GM21786 (cell line): ENCODE measurements around the gene PCK1.

ENCODE experiments used
- ATAC-seq: cut with Tn5 transposase; IDR thresholded peaks from one replicate; pipeline ENCODE4 v1.9.1; 2021; ENCODE audit not compliant: unreplicated experiment

Gene PCK1

GRCh38 chr20:57536120-57536708 lies 24.7 kb upstream of the PCK1 start:
- ATAC-seq: no peak

DNA sequence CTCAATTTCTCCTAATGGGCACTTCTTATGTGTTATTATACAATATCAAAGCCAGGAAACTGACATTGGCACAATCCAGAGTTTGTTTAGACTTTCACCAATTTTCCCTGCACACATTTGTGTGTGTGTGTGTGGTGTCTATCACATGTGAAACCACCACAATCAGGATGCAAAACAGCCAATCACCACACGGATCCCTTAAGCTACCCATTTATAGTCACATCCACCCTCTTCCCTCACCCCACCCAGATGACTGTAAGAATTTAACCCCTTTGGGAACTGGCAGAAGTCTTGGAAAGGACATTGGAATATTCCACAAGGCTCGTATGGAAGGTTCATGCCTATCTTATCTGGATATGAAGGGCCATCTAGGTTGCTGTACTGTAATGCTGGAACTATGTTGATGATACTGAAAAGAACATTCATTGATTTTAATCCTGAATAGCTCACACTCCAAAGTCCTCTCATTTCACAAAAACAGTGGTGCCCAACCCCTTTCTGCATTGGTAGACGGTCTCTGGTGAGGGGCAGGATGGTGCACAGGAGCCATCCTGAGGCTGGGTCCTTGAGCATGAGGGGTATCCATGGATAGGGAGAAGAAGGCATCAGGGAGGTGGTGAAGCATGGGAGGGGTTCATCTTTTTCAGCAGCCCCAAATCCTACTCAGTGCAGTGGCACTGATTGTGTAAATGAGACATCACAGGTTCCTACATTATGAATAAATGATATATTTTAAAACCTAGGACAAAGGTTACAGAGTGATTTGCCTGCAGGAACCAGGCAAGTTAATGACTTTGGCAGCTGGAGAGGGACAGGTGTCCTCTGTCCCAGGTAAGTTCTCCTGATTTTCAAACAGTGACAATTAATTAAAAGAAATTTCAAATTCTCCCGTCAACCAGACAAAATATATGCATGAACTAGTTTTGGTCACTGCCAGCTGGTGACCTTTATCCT lies 23.9 kb upstream of the PCK1 start:
- ATAC-seq: no peak

DNA sequence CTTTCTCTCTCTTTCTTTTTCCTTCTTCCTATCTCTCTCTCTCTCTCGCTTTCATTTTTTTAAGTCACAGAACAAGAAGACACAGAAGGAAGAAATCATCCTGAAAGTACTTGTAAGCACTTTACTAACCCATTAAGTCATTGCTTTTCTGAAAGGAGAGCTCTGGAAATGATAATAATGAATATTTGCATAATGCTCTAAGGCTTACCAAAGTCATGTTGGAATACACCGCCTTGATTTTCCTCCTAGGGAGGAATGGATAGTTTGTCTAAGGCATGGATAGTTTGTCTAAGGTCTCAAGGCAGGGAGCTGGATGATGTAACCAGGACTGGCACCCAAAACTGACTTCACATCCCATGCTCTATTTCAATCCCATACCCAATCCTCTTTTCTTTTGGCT lies 23.1 kb upstream of the PCK1 start:
- no peak for ATAC-seq

- no peak for ATAC-seq
These were observed 21.0 kb upstream of the PCK1 start for GRCh38 chr20:57539889-57540288.

GRCh38 chr20:57540890-57541580 lies 19.9 kb upstream of the PCK1 start:
- no peak for ATAC-seq

DNA sequence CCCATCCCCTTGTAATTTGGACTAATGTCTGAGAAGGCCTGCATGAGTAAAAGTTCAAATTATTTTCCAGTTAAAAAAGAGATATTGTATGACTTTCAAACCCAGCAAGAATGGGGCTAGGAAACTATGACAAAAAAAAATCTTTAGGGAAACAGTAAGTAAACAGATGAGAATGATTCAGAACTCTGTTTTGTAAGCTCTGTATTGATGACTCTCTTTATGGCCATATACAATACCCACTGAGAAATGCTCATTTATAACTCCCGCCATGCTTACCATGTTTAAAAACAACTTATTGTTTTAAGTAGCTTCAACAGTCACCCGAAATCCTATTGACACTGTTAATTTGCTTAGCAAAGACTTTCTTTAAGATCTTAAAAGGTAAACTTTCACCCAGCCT lies 17.2 kb upstream of the PCK1 start:
- no peak for ATAC-seq

GRCh38 chr20:57544838-57545564 lies 15.9 kb upstream of the PCK1 start:
- no peak for ATAC-seq

DNA sequence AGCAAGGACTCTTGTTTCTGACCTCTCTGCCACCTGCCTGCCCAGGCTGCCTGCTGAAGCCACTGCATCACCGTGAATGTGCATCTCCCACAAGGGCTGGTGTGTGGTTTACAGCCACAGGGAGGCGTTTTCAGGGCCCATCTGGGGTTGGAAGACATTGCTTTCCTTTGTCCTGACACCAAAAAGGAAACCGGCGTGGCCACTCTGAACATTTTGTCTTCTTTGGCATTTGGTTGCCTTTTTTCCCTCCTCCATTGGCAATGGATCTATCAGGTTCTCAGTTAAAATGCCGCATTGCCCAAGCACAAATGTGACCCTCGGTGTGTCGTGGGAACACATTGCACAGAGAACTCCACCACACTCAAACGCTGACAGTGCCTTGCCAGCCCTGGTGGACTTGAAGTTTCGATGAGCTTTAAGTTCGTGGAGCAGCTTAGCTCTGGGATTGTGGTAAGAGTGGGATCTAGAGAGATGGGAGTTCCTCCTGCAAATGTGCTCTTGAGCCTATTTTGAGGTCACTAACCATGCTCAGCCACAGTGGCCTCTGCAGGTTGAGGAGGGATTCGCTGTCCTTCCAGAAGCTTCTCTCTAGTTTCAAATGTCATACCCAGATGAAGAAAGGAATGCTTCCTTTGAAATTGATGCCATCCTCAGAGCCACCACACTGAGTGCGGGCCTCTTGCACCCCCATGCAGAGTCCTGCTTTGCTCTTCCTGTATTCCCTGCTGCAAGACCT lies 14.8 kb upstream of the PCK1 start:
- ATAC-seq: no peak

DNA sequence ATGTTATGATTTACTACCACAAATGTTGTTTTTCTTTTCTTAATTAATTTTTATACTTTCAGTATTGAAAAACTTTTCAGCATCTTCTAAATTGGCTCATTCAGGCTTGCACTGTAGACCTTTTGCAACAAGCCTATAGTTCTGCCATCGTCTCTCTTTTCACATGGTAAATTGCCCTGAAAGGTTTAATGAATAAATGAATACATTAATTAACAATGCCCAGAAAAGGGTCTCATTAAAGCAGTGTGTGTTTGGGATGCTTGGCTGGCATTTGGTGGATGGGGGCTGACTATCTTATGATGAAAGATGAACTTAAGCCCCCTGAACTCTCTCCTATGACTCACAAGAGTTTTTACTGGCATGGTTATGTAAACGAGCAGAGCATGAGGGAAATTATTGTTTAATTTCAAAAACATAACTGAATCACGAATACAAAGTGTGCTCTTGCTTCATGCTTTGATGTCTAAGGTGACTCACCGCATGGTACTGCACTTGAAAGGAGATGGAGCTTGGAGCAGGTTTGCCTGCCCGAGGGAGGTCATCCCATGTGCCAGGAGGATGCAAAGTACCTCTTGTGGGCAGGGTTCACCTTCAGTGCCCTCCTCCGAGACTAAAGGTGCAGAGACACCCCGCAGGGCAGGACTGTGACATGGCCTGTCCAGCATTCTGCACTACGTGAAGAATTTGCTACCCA lies 13.8 kb upstream of the PCK1 start:
- ATAC-seq: no peak

- no peak for ATAC-seq
These were observed 12.5 kb upstream of the PCK1 start for GRCh38 chr20:57548177-57549058.

- no peak for ATAC-seq
These were observed 8.4 kb upstream of the PCK1 start for GRCh38 chr20:57552471-57552870.

DNA sequence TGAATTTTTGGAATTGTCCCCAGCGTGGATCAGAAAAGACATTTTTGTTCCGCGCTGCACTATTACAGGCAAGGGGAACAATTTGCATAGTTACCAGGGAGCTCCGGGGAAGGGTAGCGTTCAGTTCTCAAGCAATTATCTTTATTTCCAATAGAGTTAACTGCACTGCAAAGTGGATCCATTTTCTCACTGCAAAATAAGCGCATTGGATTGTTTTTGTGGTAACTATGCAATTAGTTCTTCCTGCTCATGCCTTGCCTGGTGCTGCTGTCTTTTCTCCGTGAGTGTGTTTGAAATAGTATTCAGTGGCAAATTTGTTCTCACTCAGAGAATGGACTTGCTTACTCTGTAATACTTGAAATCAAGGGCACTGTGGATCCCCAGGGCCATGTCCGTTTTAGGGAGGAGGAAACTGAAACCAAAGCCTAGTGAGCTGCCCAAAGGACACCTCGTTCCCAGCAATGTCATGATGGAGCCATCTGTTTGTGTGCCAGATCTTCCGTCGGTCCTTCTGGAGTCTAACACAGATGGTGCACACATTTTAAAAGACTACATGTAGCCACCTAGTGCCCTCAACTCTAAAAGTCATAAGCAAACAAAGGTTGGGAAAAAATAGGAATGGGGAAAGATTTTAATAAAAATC lies 7.4 kb upstream of the PCK1 start:
- ATAC-seq: no peak

DNA sequence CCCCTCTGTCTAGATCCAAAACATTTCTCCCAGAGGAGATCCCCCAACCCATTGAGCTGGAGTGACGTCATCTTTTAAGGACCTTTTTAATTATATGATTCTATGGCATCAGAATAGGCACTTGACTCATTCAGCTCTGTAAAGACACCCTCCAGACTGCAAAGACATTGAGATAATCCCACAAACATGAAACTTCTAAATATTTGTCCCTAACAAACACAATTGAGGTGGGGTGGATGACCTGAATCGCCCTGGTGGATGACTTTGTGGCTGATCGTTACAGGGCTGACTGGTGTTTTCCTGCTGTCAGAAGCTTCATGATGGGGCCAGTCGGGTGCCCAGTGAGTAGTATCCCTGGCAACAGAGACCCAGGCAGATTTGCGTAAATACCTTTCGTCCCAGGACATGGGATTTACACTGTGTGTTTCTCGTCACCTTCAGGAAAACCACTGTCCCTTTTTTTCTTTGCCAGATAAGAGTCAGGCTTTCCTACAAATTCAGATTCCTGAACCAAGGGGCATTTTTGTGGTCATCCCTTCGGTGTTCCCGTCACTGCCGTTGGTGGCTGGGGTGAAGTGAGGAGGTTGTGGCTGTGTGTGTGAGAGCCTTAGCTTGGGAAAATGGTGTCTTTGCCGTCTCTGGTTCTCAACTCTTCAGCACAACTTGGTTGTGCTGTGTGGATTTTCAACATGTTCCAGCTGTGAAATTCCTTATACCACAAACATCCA lies 5.3 kb upstream of the PCK1 start:
- ATAC-seq: no peak

GRCh38 chr20:57556980-57557274 lies 4.0 kb upstream of the PCK1 start:
- no peak for ATAC-seq

- ATAC-seq: no peak
These were observed 2.8 kb upstream of the PCK1 start for GRCh38 chr20:57557926-57558613.

DNA sequence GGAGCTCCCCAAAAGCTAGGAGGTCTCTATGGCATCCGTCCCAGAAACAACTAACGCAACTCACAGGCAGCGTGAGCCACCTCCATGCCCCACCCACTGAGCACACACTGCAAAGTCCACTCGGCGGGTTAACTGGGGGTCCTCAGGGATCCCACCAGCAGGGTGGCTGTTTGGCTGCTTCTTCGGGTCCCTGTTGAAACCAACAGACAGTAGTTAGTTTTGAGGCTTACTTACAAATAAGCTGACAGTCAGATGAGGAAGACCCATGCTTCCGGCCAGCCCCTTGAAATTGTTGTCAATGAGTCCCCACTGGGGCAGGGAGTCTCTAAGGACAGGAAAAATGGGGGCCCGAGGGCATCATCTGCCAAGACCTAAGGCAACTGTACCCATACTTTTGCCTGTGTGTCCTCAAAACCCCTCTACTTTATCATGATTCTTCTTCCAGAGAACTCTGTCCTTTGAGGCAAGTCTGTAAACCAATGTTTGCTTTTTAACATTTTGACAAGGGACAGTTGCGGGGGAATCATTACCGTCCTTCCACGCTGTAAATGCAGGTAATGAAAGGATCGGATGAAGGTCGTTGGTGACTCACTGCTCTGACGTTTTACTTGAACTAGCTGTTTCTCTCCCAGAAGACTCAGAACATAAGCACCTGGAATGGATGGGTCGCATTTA lies 2.2 kb upstream of the PCK1 start:
- no peak for ATAC-seq

GRCh38 chr20:57559289-57559634 lies 1.6 kb upstream of the PCK1 start:
- no peak for ATAC-seq
